HG03378 (cell line): Measurements from ENCODE around the gene RUSC1.
"Not testable (repeated sequence)": the region's sequence is repeated elsewhere in the genome, so short reads cannot be mapped to it uniquely, and the experiment has no call there.

Source experiments
- ATAC-seq: cut with Tn5 transposase; IDR thresholded peaks from one replicate; pipeline ENCODE4 v1.9.1; 2021; ENCODE audit warnings: mild to moderate bottlenecking, moderate library complexity; ENCODE audit not compliant: unreplicated experiment

The RUSC1 gene

GRCh38 chr1:155320661-155321617 is at the start of gene RUSC1:
TSS of gene RUSC1 (plus strand) at chr1:155320894. CDS start at chr1:155321774, 880 bp downstream.
- no peak for ATAC-seq

GRCh38 chr1:155272466-155273342 is 48.0 kb upstream of the RUSC1 start:
- peak; percentile 13 for ATAC-seq

GRCh38 chr1:155273343-155274245 is 47.1 kb upstream of the RUSC1 start, which contains the start of gene CLK2:
TSS of gene CLK2 (minus strand) at chr1:155273504. CDS start at chr1:155270977, 2,527 bp downstream.
- ATAC-seq: peak; percentile 62

GRCh38 chr1:155277070-155277901 is 43.4 kb upstream of the RUSC1 start, which contains the start of gene HCN3:
TSS of gene HCN3 (plus strand) at chr1:155277463. CDS start at chr1:155277591, 128 bp downstream.
- peak; percentile 56 for ATAC-seq

GRCh38 chr1:155277902-155278688 is 42.6 kb upstream of the RUSC1 start:
- ATAC-seq: no peak

GRCh38 chr1:155278689-155279160 is 42.0 kb upstream of the RUSC1 start:
- ATAC-seq: no peak

GRCh38 chr1:155279268-155279667 is 41.4 kb upstream of the RUSC1 start:
- no peak for ATAC-seq

GRCh38 chr1:155282488-155283091 is 38.1 kb upstream of the RUSC1 start:
- ATAC-seq: no peak

GRCh38 chr1:155284476-155284875 is 36.2 kb upstream of the RUSC1 start:
- ATAC-seq: no peak

GRCh38 chr1:155285063-155285462 is 35.6 kb upstream of the RUSC1 start:
- ATAC-seq: no peak

GRCh38 chr1:155285631-155286044 is 35.1 kb upstream of the RUSC1 start:
- no peak for ATAC-seq

GRCh38 chr1:155286544-155286943 is 34.1 kb upstream of the RUSC1 start:
- no peak for ATAC-seq

GRCh38 chr1:155287987-155288543 is 32.6 kb upstream of the RUSC1 start:
- no peak for ATAC-seq

- not testable (repeated sequence) for ATAC-seq
Measured at GRCh38 chr1:155291006-155291405, 29.7 kb upstream of the RUSC1 start.

GRCh38 chr1:155293086-155293749 is 27.5 kb upstream of the RUSC1 start:
- ATAC-seq: no peak

- no peak for ATAC-seq
Measured at GRCh38 chr1:155294520-155295182, 26.0 kb upstream of the RUSC1 start.
